Vagina (tissue), 2 donors: ENCODE measurements around the gene RAD17. TPM values are rescaled to one million over a fixed set of nuclear protein-coding genes. Genes with fewer than 3 reads are reported as not detected.
"Not testable (repeated sequence)": the region's sequence is repeated elsewhere in the genome, so short reads cannot be mapped to it uniquely, and the experiment has no call there.

Experiments used
- DNase-seq, 2 donors: peaks; one replicate each; pipeline ENCODE4 v3.0.0-alpha.2; 2017; ENCODE audit errors: extremely low spot score in 2 of 2
- H3K27ac ChIP-seq: fragments of 200-600 bp; sonication (generic); one replicate; pipeline ENCODE4 v1.5.1; 2019
- H3K27me3 ChIP-seq: fragments of 200-600 bp; sonication (generic); one replicate; pipeline ENCODE4 v1.5.1; 2019
- H3K36me3 ChIP-seq, 2 donors: fragments of 200-600 bp; sonication (generic); one replicate each; pipeline ENCODE4 v1.5.1; 2017 to 2019
- H3K4me1 ChIP-seq: fragments of 200-600 bp; sonication (generic); one replicate; pipeline ENCODE4 v1.5.1; 2019
- H3K4me3 ChIP-seq, 2 donors: fragments of 200-600 bp; sonication (generic); 1 replicate in 1 of 2; 2 replicates in 1 of 2; pipeline ENCODE4 v1.5.1; 2016 to 2019
- H3K9me3 ChIP-seq: fragments of 200-600 bp; sonication (generic); one replicate; pipeline ENCODE4 v1.5.1; 2019
- POLR2A ChIP-seq, 2 donors: fragments of 450-650 bp; IDR thresholded peaks; one replicate each; pipeline ENCODE4 v1.6.1; 2017; ENCODE audit warnings: antibody characterized with exemption in 2 of 2, mild to moderate bottlenecking in 2 of 2, moderate library complexity in 2 of 2
- POLR2AphosphoS5 ChIP-seq, 2 donors: sonication (generic); formaldehyde crosslinking; IDR thresholded peaks; one replicate each; pipeline ENCODE4 v1.9.0; 2017; ENCODE audit warnings: antibody characterized with exemption in 2 of 2, mild to moderate bottlenecking in 2 of 2, low read depth in 1 of 2; ENCODE audit not compliant: insufficient read depth in 1 of 2
- intact Hi-C: fragments of 100-400 bp; cut with DNase I; formaldehyde crosslinking; loops from one replicate; pipeline ENCODE4 v1.15.1; 2023
- total RNA-seq: library from RNA; depleted of rRNA; stranded (reverse); fragments of >200 nt; gene quantifications from one replicate; pipeline ENCODE4 v1.2.3, GENCODE V29; 2016
- TF ChIP-seq, protein P1 (sequence below), 3 experiments: fragments of 450-650 bp in 2 of 3; fragments of 200-600 bp in 1 of 3; sonication (generic) in 1 of 3; IDR thresholded peaks; one replicate each; pipeline ENCODE4 v1.5.1; 2017 to 2019; ENCODE audit warnings: antibody characterized with exemption in 3 of 3, mild to moderate bottlenecking in 2 of 3, moderate library complexity in 2 of 3

Gene RAD17
- total RNA-seq, 1 donor from 2014 or later = 17.2 TPM

GRCh38 chr5:69368458-69369339 is 919 bp upstream of the RAD17 start:
- DNase-seq = no peak
- Histone ChIP-seq H3K36me3 (peaks cover 0 to 21% of the 10 kb centered on the region in 2 donors), H3K4me1 (peaks cover 29% of the 10 kb centered on the region)

DNA sequence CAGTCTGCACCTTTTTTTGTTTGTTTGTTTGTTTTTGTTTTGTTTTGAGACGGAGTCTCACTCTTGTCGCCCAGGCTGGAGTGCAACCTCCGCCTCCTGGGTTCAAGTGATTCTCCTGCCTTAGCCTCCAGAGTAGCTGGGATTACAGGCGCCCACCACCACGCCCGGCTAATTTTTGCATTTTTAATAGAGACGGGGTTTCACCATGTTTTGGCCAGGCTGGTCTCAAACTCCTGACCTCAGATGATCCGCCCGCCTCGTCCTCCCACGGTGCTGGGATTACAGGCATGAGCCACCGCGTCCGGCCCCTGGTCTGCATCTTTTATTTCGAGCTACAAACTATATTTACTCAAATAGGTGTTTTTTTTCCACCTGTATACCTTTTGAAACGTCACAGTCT is 717 bp downstream of the RAD17 start:
- DNase-seq, H3K27me3 ChIP-seq, intact Hi-C loops, H3K9me3 ChIP-seq: not testable (repeated sequence)
- peaks cover 29% of the 10 kb centered on the region for H3K4me1 ChIP-seq
- peak overlapping the region; percentile 91 for H3K27ac ChIP-seq
- H3K4me3 ChIP-seq = peak overlapping the region; percentile 73 to 77
- H3K36me3 ChIP-seq = peaks cover 0 to 20% of the 10 kb centered on the region in 2 donors

More at GRCh38 chr5:69368458-69369339, 919 bp upstream of the RAD17 start:
- Histone ChIP-seq H3K27ac (peak overlapping the region; percentile 91), H3K9me3 (no peaks in the 10 kb centered on the region), H3K4me3 (peak overlapping the region; percentile 73 to 77), H3K27me3 (no peaks in the 10 kb centered on the region)
- TF ChIP-seq POLR2A (IDR thresholded peaks at IDR 0.05) (no peak), POLR2AphosphoS5 (IDR thresholded peaks at IDR 0.05; ENCODE audit: insufficient read depth in 1 of 2, low read depth in 1 of 2) (no peak)
- TF ChIP-seq, protein P1, sequence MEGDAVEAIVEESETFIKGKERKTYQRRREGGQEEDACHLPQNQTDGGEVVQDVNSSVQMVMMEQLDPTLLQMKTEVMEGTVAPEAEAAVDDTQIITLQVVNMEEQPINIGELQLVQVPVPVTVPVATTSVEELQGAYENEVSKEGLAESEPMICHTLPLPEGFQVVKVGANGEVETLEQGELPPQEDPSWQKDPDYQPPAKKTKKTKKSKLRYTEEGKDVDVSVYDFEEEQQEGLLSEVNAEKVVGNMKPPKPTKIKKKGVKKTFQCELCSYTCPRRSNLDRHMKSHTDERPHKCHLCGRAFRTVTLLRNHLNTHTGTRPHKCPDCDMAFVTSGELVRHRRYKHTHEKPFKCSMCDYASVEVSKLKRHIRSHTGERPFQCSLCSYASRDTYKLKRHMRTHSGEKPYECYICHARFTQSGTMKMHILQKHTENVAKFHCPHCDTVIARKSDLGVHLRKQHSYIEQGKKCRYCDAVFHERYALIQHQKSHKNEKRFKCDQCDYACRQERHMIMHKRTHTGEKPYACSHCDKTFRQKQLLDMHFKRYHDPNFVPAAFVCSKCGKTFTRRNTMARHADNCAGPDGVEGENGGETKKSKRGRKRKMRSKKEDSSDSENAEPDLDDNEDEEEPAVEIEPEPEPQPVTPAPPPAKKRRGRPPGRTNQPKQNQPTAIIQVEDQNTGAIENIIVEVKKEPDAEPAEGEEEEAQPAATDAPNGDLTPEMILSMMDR (IDR thresholded peaks at IDR 0.05) = no peak
- intact Hi-C loops = no loop called here

DNA sequence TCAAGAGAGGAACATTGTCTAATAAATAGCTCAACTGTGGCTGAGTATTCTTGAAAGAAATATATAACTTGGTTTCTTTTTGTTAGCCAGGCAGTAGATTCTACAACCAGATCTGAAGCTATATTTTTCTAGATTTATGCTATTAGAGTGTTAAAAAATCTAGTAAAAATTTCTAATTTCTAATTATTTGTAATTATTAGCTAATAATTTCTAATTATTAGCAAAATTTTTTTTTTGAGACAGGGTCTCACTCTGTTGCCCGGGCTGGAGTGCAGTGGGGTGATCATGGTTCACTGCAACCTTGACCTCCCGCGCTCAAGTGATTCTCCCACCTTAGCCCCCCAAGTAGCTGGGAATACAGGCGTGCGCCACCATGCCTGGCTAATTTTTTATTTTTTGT is 2.8 kb downstream of the RAD17 start:
- peaks cover 0 to 14% of the 10 kb centered on the region in 2 donors for H3K36me3 ChIP-seq
- intact Hi-C loops = no loop called here
- H3K4me3 ChIP-seq = no peak overlapping the region

GRCh38 chr5:69374911-69375446 is 5.4 kb downstream of the RAD17 start:
- no peak for DNase-seq
- intact Hi-C loops = no loop called here
- Histone ChIP-seq H3K36me3 (peaks cover 0 to 14% of the 10 kb centered on the region in 2 donors), H3K4me3 (no peak overlapping the region), H3K27me3 (no peaks in the 10 kb centered on the region), H3K27ac (no peak overlapping the region), H3K4me1 (peaks cover 18% of the 10 kb centered on the region), H3K9me3 (no peaks in the 10 kb centered on the region)
- TF ChIP-seq POLR2AphosphoS5 (IDR thresholded peaks at IDR 0.05; ENCODE audit: insufficient read depth in 1 of 2, low read depth in 1 of 2) = no peak
- TF ChIP-seq, protein P1 (IDR thresholded peaks at IDR 0.05) = no peak
- TF ChIP-seq POLR2A (IDR thresholded peaks at IDR 0.05) = no peak

More for the DNA sequence above, 2.8 kb downstream of the RAD17 start:
- no peak for TF ChIP-seq POLR2AphosphoS5 (IDR thresholded peaks at IDR 0.05; ENCODE audit: insufficient read depth in 1 of 2, low read depth in 1 of 2)
- TF ChIP-seq, protein P1 (IDR thresholded peaks at IDR 0.05) = no peak
- DNase-seq = no peak
- Histone ChIP-seq H3K4me1 (peaks cover 29% of the 10 kb centered on the region), H3K9me3 (no peaks in the 10 kb centered on the region), H3K27ac (no peak overlapping the region), H3K27me3 (no peaks in the 10 kb centered on the region)

DNA sequence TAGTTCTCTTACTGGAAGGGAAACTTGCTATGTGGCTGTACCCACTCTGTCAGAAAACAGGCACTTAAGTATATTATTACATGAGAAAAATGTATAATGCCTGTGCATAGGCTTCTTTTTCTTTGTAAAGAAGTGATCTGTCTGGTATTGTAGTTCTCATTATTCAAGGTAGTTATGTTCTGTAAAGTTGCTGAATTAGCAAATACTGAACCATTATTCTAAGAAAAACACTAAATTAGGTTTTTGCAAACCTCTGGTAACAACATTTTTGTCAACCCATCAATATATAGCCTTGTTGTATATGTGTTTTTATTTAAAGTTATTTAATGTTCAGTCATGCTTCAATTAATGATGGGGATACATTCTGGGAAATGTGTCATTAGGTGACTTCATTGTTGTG is 8.8 kb downstream of the RAD17 start:
- no peak overlapping the region for H3K4me3 ChIP-seq
- H3K9me3 ChIP-seq = no peaks in the 10 kb centered on the region
- TF ChIP-seq, protein P1 (IDR thresholded peaks at IDR 0.05) = no peak
- no peak for TF ChIP-seq POLR2AphosphoS5 (IDR thresholded peaks at IDR 0.05; ENCODE audit: insufficient read depth in 1 of 2, low read depth in 1 of 2)
- no peak for TF ChIP-seq POLR2A (IDR thresholded peaks at IDR 0.05)
- intact Hi-C loops = no loop called here
- H3K27me3 ChIP-seq = no peaks in the 10 kb centered on the region
- no peak overlapping the region for H3K27ac ChIP-seq
- no peak for DNase-seq
- no peaks in the 10 kb centered on the region for H3K4me1 ChIP-seq
- H3K36me3 ChIP-seq = peaks cover 0 to 28% of the 10 kb centered on the region in 2 donors
